Stimulated activated naive CD8-positive, alpha-beta T cell treated with anti-CD3 and anti-CD28 coated beads, Interleukin-15, amount 100 ng/mL, for 72 hours (primary cell): Measurements from ENCODE around the gene RESP18.

ENCODE experiments used
- ATAC-seq: fragments of 150-1000 bp; cut with Tn5 transposase; 2 replicates; pipeline ENCODE4 v1.10.0; 2021; ENCODE audit warnings: mild to moderate bottlenecking, moderate library complexity
- DNase-seq, 2 donors: peaks; one replicate each; pipeline ENCODE4 v3.0.0; 2021 to 2022
- H3K27ac Mint-ChIP-seq, 2 donors: one replicate each; pipeline ENCODE4 v1.8.0; 2022; ENCODE audit warnings: mild to moderate bottlenecking in 2 of 2, mixed read lengths in 2 of 2, moderate library complexity in 2 of 2
- H3K27me3 Mint-ChIP-seq: one replicate; pipeline ENCODE4 v1.8.0; 2022; ENCODE audit warnings: mixed read lengths
- H3K4me1 Mint-ChIP-seq: one replicate; pipeline ENCODE4 v1.8.0; 2022; ENCODE audit warnings: mild to moderate bottlenecking, mixed read lengths
- H3K4me3 Mint-ChIP-seq, 2 donors: one replicate each; pipeline ENCODE4 v1.8.0; 2022; ENCODE audit warnings: mild to moderate bottlenecking in 2 of 2, mixed read lengths in 2 of 2, moderate library complexity in 1 of 2
- H3K9me3 Mint-ChIP-seq, 2 donors: one replicate each; pipeline ENCODE4 v1.8.0; 2022; ENCODE audit warnings: mixed read lengths in 2 of 2

RESP18 gene

GRCh38 chr2:219332542-219332941, at the start of gene RESP18:
RESP18 (minus strand) TSS chr2:219332744.
- DNase-seq: no peak
- H3K9me3 Mint-ChIP-seq: peaks cover 16 to 32% of the 10 kb centered on the region in 2 donors
- H3K4me3 Mint-ChIP-seq: no peak within 1 kb of the TSS
- no peak for ATAC-seq
- H3K4me1 Mint-ChIP-seq: peaks cover 9% of the 10 kb centered on the region
- no peak within 1 kb of the TSS for H3K27ac Mint-ChIP-seq
- H3K27me3 Mint-ChIP-seq: peaks cover 90% of the 10 kb centered on the region

GRCh38 chr2:219381448-219381847, 48.9 kb upstream of the RESP18 start:
- no peak overlapping the region for H3K4me3 Mint-ChIP-seq
- no peaks in the 10 kb centered on the region for H3K27me3 Mint-ChIP-seq
- peaks cover 29% of the 10 kb centered on the region for H3K4me1 Mint-ChIP-seq
- H3K27ac Mint-ChIP-seq: no peak overlapping the region
- ATAC-seq: no peak
- H3K9me3 Mint-ChIP-seq: no peaks in the 10 kb centered on the region
- no peak for DNase-seq

- ATAC-seq (no peak), DNase-seq (no peak)
- Mint-ChIP-seq H3K27ac (peak overlapping the region in 1 of 2 donors; percentile 75), H3K4me1 (peaks cover 24% of the 10 kb centered on the region), H3K27me3 (no peaks in the 10 kb centered on the region), H3K9me3 (no peaks in the 10 kb centered on the region), H3K4me3 (no peak overlapping the region)
These were observed 48.4 kb upstream of the RESP18 start for GRCh38 chr2:219380926-219381325.

GRCh38 chr2:219378163-219378851, 45.8 kb upstream of the RESP18 start:
- Mint-ChIP-seq H3K4me1 (peaks cover under 1% of the 10 kb centered on the region), H3K27ac (peak overlapping the region in 1 of 2 donors; percentile 35), H3K9me3 (no peaks in the 10 kb centered on the region), H3K4me3 (no peak overlapping the region), H3K27me3 (no peaks in the 10 kb centered on the region)
- no peak for DNase-seq
- ATAC-seq: no peak

GRCh38 chr2:219369447-219369861, 36.9 kb upstream of the RESP18 start:
- Mint-ChIP-seq H3K9me3 (no peaks in the 10 kb centered on the region), H3K4me3 (no peak overlapping the region), H3K4me1 (no peaks in the 10 kb centered on the region), H3K27ac (no peak overlapping the region), H3K27me3 (no peaks in the 10 kb centered on the region)
- ATAC-seq (no peak), DNase-seq (no peak)

DNA sequence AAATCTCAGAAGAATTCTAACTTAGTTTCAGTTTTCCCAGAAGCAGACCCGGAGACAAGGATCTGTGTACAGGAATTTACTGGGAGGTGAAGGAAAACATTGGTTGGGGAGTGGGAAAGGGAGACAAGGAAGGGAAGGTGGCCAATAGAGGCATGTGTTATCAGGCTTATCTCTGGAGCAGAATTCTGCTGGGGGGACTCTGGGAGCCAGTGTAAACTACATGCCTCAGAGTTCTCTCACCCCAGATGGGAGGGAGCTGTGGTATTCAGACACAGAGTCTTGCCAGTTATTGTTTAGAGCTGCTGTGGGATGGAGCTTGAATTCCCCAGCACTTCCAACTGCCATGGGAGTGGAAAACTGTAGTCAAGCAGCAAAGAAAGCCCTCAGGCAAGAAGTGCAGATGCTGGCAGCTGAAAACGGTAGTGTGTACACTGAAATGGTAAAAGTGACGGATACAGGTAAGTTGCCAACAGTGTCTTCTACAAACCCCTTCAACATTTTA, 36.2 kb upstream of the RESP18 start:
- no peak overlapping the region for H3K4me3 Mint-ChIP-seq
- H3K9me3 Mint-ChIP-seq: no peaks in the 10 kb centered on the region
- no peak for DNase-seq
- H3K4me1 Mint-ChIP-seq: no peaks in the 10 kb centered on the region
- H3K27ac Mint-ChIP-seq: no peak overlapping the region
- H3K27me3 Mint-ChIP-seq: no peaks in the 10 kb centered on the region
- ATAC-seq: no peak

DNA sequence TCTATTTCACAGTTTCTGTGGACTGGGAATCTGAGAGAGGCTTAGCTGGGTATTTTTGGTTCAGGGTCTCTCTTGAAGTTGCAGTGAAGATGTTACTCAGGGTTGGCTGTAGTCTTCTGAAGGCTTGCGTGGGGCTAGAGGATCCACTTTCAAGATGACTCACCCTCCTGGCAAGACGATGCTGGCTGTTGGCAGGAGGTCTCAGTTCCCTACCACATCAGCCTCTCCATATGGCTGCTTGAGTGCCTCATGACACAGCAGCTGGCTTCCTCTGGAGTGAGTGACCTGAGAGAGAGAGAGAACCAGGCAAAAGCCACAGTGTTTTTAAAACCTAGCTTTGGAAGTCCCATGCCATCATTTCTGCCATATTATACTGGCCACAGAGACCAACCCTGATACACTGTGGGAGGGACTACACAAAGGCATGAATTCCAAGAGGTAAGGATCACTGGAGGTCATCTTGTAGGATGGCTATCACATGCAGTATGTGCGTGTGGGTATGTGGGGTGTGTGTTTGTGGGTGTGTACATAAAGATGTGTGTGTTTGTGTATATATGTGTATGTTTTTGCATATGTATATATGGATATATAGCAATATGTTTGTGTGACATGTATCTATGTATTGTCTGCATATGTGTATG, 30.1 kb upstream of the RESP18 start:
- H3K4me1 Mint-ChIP-seq: peaks cover 9% of the 10 kb centered on the region
- H3K4me3 Mint-ChIP-seq: no peak overlapping the region
- peak; percentile 76 for ATAC-seq
- no peaks in the 10 kb centered on the region for H3K9me3 Mint-ChIP-seq
- H3K27ac Mint-ChIP-seq: no peak overlapping the region
- peak in 1 of 2 donors; percentile 25 for DNase-seq
- peaks cover 30% of the 10 kb centered on the region for H3K27me3 Mint-ChIP-seq

- ATAC-seq (no peak), DNase-seq (no peak)
- H3K27ac Mint-ChIP-seq: no peak overlapping the region
- peaks cover 34% of the 10 kb centered on the region for H3K27me3 Mint-ChIP-seq
- peaks cover 9% of the 10 kb centered on the region for H3K4me1 Mint-ChIP-seq
- H3K4me3 Mint-ChIP-seq: no peak overlapping the region
- H3K9me3 Mint-ChIP-seq: no peaks in the 10 kb centered on the region
These were observed 29.5 kb upstream of the RESP18 start for GRCh38 chr2:219362072-219362471.

- Mint-ChIP-seq H3K27me3 (peaks cover 67% of the 10 kb centered on the region), H3K27ac (no peak overlapping the region), H3K4me1 (peaks cover 9% of the 10 kb centered on the region), H3K4me3 (peak overlapping the region; percentile 31 to 65), H3K9me3 (no peaks in the 10 kb centered on the region)
- DNase-seq (peak in 1 of 2 donors; percentile 18), ATAC-seq (peak; percentile 75)
These were observed 25.9 kb upstream of the RESP18 start for GRCh38 chr2:219358170-219359075.

- H3K27me3 Mint-ChIP-seq: peaks cover 69% of the 10 kb centered on the region
These were observed 24.3 kb upstream of the RESP18 start for GRCh38 chr2:219356834-219357233.

GRCh38 chr2:219354582-219354981, 22.0 kb upstream of the RESP18 start:
- H3K4me3 Mint-ChIP-seq: no peak overlapping the region
- no peak for ATAC-seq
- H3K9me3 Mint-ChIP-seq: no peaks in the 10 kb centered on the region
- DNase-seq: no peak
- H3K27me3 Mint-ChIP-seq: peaks cover 59% of the 10 kb centered on the region
- H3K4me1 Mint-ChIP-seq: peaks cover 5% of the 10 kb centered on the region
- no peak overlapping the region for H3K27ac Mint-ChIP-seq

More at GRCh38 chr2:219356834-219357233, 24.3 kb upstream of the RESP18 start:
- H3K9me3 Mint-ChIP-seq: no peaks in the 10 kb centered on the region
- DNase-seq: no peak
- no peak overlapping the region for H3K27ac Mint-ChIP-seq
- H3K4me1 Mint-ChIP-seq: peaks cover 5% of the 10 kb centered on the region
- H3K4me3 Mint-ChIP-seq: no peak overlapping the region
- no peak for ATAC-seq

DNA sequence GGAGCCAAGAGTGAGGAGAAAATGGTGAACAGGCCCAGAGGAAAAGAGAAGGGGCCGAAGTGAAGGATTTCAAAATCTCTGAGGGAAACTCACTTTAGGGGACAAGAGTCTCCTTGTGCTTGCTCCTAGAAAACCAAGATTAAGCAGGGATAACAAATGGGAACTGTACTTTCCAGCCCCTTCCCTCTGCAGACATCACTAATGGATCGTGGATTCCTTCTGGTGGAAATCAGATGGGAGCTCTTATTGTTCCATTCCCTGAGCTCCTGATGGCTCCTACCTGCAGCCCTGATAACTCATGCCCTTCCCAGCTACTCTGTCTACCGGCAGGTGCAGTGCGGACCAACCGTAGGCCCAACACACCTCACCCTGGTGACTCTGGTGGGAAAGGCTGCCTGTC, 20.6 kb upstream of the RESP18 start:
- ATAC-seq (no peak), DNase-seq (no peak)
- H3K4me3 Mint-ChIP-seq: no peak overlapping the region
- H3K27ac Mint-ChIP-seq: no peak overlapping the region
- no peaks in the 10 kb centered on the region for H3K4me1 Mint-ChIP-seq
- H3K27me3 Mint-ChIP-seq: peaks cover 46% of the 10 kb centered on the region
- H3K9me3 Mint-ChIP-seq: no peaks in the 10 kb centered on the region

GRCh38 chr2:219352448-219353023, 20.0 kb upstream of the RESP18 start:
- Mint-ChIP-seq H3K27me3 (peaks cover 46% of the 10 kb centered on the region), H3K27ac (no peak overlapping the region), H3K9me3 (no peaks in the 10 kb centered on the region), H3K4me1 (no peaks in the 10 kb centered on the region), H3K4me3 (no peak overlapping the region)
- ATAC-seq (peak; percentile 89), DNase-seq (peak; percentile 58 to 72)

DNA sequence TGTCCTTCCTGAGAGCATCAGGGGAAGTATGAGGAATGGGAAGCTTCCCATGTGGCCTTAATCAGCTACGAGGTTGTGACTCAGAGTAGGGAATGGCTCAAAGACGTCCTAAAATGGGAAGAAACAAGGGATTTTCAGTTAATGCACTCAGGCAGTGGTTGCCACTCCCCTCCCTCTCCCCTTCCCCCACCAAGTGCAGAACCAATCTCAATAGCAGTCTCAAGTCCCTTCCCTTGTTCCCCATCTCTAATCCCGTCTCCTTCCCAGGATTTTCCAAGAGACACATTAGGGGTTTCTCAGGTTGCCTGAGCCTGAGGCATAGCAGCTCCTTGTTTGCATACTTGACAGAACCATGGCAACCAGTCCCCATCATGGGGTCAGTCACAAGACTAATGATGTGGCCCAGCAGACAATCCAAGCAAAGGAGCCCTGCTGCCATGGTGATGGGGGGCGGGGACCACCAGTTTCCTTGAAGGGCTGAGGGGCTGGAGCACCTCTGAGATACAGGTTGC, 18.2 kb upstream of the RESP18 start:
- H3K4me3 Mint-ChIP-seq: no peak overlapping the region
- H3K27me3 Mint-ChIP-seq: peaks cover 43% of the 10 kb centered on the region
- DNase-seq: no peak
- no peaks in the 10 kb centered on the region for H3K9me3 Mint-ChIP-seq
- no peaks in the 10 kb centered on the region for H3K4me1 Mint-ChIP-seq
- no peak overlapping the region for H3K27ac Mint-ChIP-seq
- no peak for ATAC-seq

GRCh38 chr2:219350215-219350614, 17.7 kb upstream of the RESP18 start:
- Mint-ChIP-seq H3K27me3 (peaks cover 43% of the 10 kb centered on the region), H3K27ac (no peak overlapping the region), H3K9me3 (no peaks in the 10 kb centered on the region), H3K4me1 (no peaks in the 10 kb centered on the region), H3K4me3 (no peak overlapping the region)
- no peak for ATAC-seq
- DNase-seq: no peak
